Smooth muscle cell of the brain vasculature (primary cell): ENCODE data around the gene ERBIN.

Experiments used
- DNase-seq: peaks from one replicate; pipeline ENCODE4 v3.0.0-alpha.2; 2012; ENCODE audit warnings: low read depth, low spot score

The ERBIN gene

GRCh38 chr5:66122379-66123034, 196.1 kb downstream of the ERBIN start:
- no peak for DNase-seq

DNA sequence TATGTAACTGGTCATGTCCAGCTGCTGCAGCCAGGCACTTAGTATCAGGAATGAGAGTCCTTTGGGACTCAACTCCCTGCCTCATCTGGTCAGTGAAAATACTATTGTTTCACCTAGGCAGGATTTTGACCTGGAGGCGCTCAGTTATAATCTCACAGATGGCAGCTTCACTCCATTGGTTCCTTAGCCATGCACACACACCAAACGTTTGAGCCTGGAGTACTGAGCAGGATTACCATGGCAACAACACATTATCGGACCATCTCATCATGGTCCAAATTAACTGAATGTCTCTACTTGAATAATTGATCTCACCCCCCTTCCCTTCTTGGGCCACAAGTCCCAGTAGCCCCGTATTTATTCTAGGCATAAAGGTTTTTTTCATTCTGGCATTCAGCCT, 202.8 kb downstream of the ERBIN start:
- DNase-seq, result no peak

DNA sequence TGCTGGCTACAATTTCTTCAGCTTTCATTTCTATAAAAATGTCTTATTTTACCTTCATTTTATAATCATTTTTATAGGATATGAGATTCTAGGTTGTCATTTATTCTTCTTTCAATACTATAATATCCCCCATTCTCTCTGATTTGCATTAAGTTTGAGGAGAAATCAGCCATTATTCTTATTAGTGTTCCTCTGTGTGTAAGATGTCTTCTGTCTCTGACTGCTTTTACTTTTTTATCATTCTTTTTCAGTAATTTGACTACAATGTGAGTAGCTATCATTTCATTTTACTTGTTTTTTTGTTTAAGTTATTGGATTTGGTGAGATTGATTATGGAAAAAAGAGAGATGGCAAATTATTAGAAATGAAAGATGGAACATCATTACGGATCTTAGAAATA, 204.1 kb downstream of the ERBIN start:
- no peak for DNase-seq
